CD4-positive, alpha-beta T cell treated with Interleukin-12 subunit alpha and Interleukin-12 subunit beta, for 1 hour (primary cell): ENCODE results near the gene CUEDC2.
"Not testable (repeated sequence)": the region's sequence is repeated elsewhere in the genome, so short reads cannot be mapped to it uniquely, and the experiment has no call there.

ENCODE experiments used
- DNase-seq: peaks from one replicate; pipeline ENCODE4 v3.0.0-alpha.2; 2020

The CUEDC2 gene

GRCh38 chr10:102454662-102455487 is 22.5 kb upstream of the CUEDC2 start:
- not testable (repeated sequence) for DNase-seq

GRCh38 chr10:102453502-102453901 is 21.1 kb upstream of the CUEDC2 start:
- DNase-seq, result no peak

- DNase-seq, result peak; percentile 30
Observed at GRCh38 chr10:102452672-102453340, 20.4 kb upstream of the CUEDC2 start.

- no peak for DNase-seq
Observed at GRCh38 chr10:102451105-102451969, 19.0 kb upstream of the CUEDC2 start, which contains the start of gene C10orf95. Gene C10orf95, minus strand, starts transcription at chr10:102451543. Its CDS starts 450 bp downstream, at chr10:102451093.

GRCh38 chr10:102450374-102451104 is 18.2 kb upstream of the CUEDC2 start:
- peak; percentile 93 for DNase-seq

- DNase-seq, result no peak
Observed at GRCh38 chr10:102450124-102450373, 17.7 kb upstream of the CUEDC2 start.

GRCh38 chr10:102449321-102450123 is 17.1 kb upstream of the CUEDC2 start:
- DNase-seq, result peak; percentile 91

GRCh38 chr10:102444851-102445250 is 12.5 kb upstream of the CUEDC2 start:
- DNase-seq, result no peak

- DNase-seq, result no peak
Observed at GRCh38 chr10:102438374-102438773, 6.0 kb upstream of the CUEDC2 start.

GRCh38 chr10:102437515-102437914 is 5.1 kb upstream of the CUEDC2 start:
- DNase-seq, result no peak

GRCh38 chr10:102436312-102436711 is 3.9 kb upstream of the CUEDC2 start:
- no peak for DNase-seq

GRCh38 chr10:102435529-102436233 is 3.3 kb upstream of the CUEDC2 start:
- peak; percentile 36 for DNase-seq

- no peak for DNase-seq
Observed at GRCh38 chr10:102435133-102435497, 2.7 kb upstream of the CUEDC2 start.

GRCh38 chr10:102434394-102435132 is 2.2 kb upstream of the CUEDC2 start:
- no peak for DNase-seq

- DNase-seq, result no peak
Observed at GRCh38 chr10:102433619-102434046, 1.3 kb upstream of the CUEDC2 start.

GRCh38 chr10:102431452-102432124 is 786 bp downstream of the CUEDC2 start:
- DNase-seq, result no peak

- no peak for DNase-seq
Observed at GRCh38 chr10:102429468-102429867, 2.9 kb downstream of the CUEDC2 start.

GRCh38 chr10:102426803-102427287 is 5.5 kb downstream of the CUEDC2 start:
- DNase-seq, result no peak

- no peak for DNase-seq
Observed at GRCh38 chr10:102425444-102425843, 6.9 kb downstream of the CUEDC2 start.

GRCh38 chr10:102424916-102425315 is 7.5 kb downstream of the CUEDC2 start:
- DNase-seq, result no peak
